T-helper 1 cell treated with Interleukin-12 subunit alpha and Interleukin-12 subunit beta and Interleukin-4 antibody, amounts not matched to agents 30 ng/mL and 1 ng/mL, for 36 hours (primary cell): ENCODE data around the gene OR2V2. TPM values are rescaled to one million over a fixed set of nuclear protein-coding genes. Genes with fewer than 3 reads are reported as not detected.

Source experiments
- intact Hi-C: fragments of 100-400 bp; cut with micrococcal nuclease; formaldehyde crosslinking; loops from one replicate; pipeline ENCODE4 v1.15.1; 2024
- total RNA-seq: library from RNA; stranded (reverse); gene quantifications from 2 replicates; pipeline ENCODE4 v1.2.3, GENCODE V29; 2022

The OR2V2 gene
- total RNA-seq, 1 donor from 2014 or later: not detected

DNA sequence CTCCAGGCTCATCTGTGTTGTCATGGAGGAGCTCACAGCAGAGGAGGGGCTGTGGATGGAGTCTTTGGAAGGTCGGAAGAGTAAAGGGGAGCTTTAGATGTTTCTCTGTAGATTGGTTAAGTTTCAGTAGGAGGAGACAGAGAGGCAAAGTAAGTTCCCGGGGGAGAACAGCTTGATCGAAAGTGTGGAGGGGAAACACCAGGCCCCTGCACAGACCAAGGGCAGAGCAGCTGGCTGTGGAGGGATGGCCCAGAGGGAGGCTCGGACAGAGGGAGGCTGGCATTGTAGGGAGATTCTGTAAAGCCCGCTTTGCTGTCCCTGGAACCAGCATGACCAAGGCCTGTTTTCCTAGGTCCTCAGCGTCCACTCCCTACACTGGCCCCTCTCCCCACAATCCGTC lies 5.3 kb upstream of the OR2V2 start:
- intact Hi-C loops: no loop called here

DNA sequence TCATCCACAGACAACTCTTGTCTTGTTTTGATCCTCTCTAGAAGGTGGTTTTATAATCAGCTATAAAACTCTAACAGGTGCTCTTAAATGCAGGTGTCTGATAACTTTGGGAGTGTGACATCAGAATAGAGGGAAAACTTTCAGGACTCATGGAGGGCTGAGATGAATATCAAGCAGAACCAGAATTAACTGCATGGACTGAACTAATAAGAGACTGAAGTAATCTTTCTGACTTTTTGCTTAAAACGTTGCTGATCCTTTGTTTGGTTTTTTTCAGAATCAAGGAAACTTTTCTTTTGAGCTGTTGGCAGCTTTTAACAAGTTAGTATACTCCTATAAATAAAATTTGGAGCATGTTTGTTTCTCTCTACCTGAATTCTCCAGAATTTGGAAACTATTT lies 2.3 kb upstream of the OR2V2 start:
- intact Hi-C loops: no loop called here

DNA sequence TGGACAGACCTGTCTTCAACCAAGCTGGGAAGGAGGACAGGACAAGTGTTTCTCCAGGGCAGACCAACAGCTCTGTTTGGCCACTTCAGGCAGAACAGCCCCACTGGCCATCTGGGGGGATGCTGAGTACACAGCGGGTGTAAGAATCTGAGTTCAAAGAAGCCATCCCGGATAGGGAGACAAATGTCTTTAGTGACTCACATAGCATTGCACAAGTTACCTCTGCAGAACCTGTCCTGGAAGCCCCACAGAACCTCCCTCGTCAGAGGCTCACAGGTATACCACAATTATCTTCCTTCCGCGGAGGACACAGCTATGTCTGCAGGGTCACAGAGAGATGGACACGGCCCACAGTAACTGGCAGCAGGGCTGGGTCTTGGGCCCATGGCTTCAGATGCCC lies 2.0 kb downstream of the OR2V2 start:
- intact Hi-C loops: no loop called here

DNA sequence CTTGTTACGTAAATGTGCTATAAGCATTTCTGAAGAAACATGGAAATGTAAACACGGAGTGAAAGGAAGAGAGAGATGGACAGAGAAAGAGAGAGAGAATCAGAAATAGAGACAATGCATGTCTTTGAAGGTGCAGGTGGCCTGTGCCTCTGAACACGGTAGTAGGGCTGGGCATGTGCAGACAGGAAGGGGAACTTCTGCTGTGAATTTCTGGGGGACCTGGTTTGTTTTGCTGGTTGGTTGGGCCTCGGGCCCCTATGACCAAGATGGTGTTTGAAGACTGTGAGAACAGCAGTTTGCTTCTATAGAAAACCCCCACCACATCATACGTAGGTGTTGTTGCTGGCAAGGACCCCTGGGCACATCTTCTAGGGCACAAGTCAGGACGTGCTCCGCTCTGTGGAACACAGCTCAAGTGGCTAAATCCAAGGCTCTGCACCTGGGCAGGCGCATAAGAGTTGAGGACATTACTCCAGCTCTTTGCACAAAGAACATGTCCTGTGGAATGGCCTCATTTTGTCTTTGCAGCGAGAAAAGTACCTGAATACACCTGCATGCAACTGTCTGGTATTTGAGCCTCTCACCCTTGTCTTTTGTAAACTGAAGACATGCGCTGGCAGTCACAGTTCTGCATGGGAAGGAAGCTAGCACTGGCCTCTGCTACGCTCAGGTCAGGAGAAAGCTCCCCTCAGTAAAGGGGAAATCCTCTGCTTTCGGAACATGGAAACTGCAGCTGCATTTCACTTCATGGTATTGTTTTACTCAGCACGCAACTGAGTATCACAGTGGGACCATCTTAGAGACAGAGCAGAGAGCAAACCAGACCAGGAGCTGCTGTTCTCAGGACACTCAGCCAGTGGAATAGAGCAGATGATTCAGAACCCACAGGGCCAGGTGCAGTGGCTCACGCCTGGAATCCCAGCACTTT lies 2.7 kb downstream of the OR2V2 start:
- intact Hi-C loops: no loop called here

DNA sequence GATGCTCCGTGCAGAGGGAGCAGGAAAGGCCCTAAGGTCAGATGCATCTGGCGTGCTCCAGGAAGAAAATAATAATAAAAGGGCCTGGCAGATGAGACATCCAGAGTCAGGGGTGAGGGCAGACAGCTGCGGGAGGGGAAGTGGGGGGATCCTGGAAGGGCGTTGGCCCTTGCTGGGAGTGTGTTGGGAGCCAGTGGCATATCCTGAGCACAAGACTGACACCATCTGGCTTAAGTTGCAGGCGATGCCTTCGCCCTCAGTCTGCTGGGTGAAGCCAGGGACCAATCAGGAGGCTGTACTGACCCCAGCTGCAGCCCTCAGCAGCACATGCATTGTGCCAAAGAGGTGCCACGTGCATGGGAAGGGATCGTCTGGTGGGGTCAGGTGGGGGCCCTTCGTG lies 3.8 kb downstream of the OR2V2 start:
- intact Hi-C loops: no loop called here

DNA sequence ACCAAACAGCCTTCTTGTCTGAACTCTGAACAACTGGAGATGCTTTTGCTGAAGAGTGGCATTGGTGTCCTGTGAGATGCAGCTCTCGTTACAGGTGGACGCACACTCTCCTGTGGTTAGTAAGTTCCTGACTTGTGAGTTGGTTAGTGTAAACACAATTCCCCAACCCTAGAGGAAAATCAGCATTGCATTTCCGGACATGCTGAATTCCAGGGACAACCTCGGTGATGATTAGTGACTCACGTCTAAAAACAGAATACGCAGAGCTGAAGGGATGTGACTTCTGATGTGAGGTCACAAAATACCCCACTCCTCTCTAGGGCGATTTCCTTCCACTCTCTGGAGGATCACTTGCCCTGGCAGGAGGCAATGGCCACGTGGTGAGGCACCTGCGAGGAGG lies 5.0 kb downstream of the OR2V2 start:
- intact Hi-C loops: no loop called here

DNA sequence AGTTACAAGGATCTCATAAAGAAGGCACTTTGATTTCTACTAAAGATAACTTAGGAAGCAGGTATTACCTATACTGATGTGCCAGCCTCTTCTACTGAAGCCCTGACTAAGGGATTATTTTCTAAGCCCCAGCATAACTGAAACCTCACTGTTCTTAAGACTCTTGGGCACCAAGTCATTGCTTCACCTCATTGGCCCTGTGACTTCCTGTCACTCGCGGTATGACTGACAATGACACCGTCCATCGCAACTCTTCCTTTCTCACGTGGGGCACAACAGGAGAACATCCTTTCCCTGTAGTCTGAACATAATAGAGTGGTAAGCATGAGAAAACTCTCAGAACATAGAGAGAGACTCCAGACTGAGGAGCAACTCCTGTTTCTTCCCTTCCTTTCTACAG lies 6.4 kb downstream of the OR2V2 start:
- intact Hi-C loops: no loop called here

DNA sequence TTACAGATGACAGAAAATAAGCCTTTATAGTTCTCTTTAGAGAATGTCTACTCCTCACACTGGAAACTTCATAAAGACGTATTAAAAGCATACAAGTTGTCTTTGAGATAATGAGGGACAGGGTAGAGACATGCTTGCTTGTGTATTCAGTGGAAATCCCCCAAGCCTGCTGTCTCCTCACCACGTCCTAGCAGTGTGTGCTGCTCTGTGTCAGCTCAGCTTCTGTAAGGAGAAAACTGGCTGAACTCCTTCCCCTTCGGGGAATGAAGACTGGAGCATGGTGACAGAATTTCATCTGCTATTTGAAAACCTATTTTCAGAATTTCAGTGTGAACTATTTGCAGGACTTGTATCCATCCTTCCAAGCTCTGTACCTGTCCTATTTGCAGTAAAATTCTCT lies 9.4 kb downstream of the OR2V2 start:
- intact Hi-C loops: no loop called here

DNA sequence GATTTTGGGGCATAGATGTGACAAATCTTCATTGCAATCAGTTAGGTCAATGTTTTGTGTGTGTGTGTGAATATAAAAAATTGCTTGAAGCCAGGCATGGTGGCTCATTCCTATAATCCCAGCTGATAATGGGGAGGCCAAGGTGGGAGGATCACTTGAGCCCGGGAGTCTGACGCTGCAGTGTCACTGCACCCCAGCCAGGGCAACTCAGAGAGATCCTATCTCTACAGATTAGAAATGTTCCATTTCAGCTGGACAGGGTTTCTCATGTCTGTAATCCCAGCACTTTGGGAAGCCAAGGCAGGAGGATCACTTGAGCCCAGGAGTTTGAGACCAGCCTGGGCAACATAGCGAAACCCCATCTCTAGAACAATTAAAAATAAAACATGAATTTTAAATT lies 11.5 kb downstream of the OR2V2 start:
- intact Hi-C loops: loop anchor here (1.0 to 2.0 kb wide), 6 partner anchors 32 to 375 kb away; partner anchors contain the start of genes MGAT1 and ZFP62

DNA sequence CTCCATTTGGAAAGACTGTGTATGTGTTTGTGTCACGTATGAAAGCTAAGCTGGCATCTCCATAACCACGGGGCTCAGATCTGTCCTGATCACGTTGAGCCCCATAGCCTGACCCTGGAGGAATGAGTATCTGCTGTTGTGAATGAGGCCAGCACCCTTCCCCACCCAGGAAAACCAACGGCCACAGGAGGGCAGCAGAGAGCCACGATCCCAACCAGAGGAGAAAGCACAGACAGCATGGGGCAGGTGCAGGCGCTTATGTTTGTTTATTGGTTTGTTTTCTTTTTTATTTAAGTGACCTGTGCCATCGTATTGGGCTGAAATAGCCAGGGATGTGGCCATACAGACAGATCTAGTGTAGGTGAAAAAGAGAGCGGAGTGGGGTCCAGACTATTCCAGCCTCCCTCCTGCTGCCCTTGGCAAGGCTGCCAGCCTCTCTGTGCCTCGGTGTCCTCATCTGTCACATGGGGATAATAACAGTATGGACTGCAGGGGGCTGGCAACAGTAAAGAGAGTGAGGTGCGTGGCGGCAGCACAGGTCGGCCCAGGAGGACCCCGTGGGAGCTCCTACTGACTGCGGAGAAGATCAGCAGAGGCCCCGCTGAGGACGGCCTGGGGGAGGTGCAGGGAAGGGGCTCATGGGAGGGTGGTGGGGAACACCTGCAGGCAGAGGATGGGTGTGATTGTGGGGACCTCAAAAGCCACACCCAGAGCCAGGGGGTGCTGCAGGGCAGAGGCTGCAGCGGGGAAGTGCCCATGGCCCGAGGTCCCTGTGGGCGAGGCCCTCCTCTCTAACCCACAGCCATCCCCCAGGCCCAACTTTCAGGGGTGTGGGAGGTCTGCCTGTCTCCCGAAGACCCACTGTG lies 12.1 kb downstream of the OR2V2 start:
- intact Hi-C loops: loop anchor here (1.0 to 2.0 kb wide), 8 partner anchors 32 to 375 kb away; partner anchors contain the start of genes MGAT1, TRIM41 and ZFP62

DNA sequence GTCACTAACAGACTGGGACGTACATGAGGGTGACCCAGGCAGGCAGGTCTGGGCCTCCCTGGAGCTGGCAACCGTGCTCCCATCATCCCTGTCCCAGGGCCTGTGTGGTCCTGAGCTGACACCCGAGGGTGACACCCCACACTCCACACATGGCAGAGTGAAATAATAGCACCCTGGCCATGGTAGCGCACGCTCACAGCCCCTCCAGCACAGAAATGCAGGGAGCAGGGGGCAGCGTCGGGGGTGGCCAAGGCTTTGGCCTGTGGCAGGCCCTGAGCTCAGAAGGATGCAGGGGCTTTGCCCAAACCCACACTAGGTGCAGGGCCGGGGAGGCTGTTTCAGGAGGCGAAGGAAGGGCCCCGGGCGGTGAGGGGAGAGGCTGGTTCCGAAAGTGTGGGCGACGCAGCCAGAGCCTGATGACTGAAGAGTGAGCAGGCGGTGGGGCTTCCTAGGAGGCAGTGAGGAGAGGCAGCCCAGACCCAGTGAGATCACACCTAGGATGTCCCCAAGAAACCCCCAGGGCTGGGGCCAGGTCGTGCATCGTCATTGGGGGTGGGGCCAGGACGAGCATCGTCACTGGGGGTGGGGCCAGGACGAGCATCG lies 12.9 kb downstream of the OR2V2 start:
- intact Hi-C loops: loop anchor here (1.0 to 2.0 kb wide), 2 partner anchors 63 to 351 kb away; partner anchors contain the start of gene TRIM41

DNA sequence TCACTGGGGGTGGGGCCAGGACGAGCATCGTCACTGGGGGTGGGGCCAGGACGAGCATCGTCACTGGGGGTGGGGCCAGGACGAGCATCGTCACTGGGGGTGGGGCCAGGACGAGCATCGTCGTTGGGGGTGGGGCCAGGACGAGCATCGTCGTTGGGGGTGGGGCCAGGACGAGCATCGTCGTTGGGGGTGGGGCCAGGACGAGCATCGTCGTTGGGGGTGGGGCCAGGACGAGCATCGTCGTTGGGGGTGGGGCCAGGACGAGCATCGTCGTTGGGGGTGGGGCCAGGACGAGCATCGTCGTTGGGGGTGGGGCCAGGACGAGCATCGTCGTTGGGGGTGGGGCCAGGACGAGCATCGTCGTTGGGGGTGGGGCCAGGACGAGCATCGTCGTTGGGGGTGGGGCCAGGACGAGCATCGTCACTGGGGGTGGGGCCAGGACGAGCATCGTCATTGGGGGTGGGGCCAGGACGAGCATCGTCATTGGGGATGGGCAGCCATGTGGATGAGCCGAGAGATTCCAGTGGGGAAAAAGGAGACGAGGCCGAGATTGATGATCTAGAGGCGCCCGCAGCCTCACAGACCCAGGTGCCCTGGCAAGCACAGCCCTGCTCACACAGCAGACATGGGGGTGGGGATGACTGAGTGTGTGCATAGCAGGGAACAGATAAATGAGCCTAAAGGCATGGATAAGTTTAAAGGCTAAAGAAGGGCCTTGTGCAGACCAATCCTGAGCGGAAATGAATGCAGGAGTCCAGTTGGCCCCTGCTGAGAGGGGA lies 13.6 kb downstream of the OR2V2 start:
- intact Hi-C loops: loop anchor here (1.0 to 2.0 kb wide), 3 partner anchors 12 to 352 kb away; partner anchors contain the start of gene TRIM41

DNA sequence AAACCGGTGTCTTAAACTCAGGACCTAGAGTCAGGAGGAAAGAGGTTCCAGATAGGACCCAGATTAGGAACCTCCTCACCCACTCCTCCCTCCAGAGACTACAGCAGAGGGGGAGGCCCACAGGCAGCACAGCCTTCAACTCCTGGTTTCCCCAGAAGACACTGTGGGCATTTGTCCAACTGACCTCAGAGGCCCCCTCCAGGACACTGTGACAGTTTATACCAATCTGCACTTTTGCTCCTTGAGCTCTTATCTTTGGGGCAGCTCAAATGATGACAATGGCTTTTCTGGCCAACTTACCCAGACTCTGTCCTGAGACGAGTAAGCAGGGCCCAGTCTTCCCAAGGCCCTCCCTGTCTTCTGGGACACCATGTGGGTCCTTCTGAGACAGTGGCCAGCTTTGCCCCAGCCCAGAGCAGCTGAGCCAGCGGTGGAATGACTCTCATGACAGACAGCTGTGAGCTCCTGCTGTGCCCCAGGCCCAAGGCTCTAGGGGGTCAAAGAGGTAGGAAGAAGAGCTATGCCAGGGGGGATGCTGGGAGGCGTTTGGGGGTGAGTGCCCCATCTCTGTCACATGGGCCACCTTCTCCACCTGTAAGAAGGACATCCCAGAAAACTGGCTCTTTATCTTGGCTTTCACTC lies 14.3 kb downstream of the OR2V2 start:
- intact Hi-C loops: loop anchor here (1.0 to 2.0 kb wide), 2 partner anchors 12 to 353 kb away; no protein-coding TSS in a partner anchor

DNA sequence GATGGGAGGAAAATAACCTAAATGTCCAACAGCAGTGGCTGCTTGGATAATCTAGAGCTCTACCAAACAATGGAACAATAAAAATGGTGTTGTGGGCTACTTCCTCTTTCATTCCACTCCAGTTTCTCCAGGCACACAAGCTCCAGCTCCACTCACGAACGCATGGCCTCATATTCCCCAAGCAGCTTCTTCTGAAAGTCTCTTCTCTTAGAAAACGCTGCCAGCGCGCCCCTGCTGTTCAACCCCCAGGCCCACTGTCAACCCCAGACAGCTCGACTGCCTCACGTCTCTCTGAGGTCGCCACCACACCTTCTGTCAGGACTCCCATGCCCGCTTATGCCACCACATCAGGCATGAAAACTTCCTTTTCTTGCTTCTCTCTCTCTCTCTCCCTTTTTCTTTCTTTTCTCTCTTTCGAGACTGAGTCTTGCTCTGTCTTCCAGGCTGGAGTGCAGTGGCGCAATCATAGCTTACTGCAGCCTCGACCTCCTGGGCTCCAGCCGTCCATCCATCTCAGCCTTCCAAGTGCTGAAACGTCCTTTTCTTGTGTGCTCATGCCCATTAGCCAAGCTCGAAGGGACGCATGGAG lies 16.2 kb downstream of the OR2V2 start:
- intact Hi-C loops: no loop called here

DNA sequence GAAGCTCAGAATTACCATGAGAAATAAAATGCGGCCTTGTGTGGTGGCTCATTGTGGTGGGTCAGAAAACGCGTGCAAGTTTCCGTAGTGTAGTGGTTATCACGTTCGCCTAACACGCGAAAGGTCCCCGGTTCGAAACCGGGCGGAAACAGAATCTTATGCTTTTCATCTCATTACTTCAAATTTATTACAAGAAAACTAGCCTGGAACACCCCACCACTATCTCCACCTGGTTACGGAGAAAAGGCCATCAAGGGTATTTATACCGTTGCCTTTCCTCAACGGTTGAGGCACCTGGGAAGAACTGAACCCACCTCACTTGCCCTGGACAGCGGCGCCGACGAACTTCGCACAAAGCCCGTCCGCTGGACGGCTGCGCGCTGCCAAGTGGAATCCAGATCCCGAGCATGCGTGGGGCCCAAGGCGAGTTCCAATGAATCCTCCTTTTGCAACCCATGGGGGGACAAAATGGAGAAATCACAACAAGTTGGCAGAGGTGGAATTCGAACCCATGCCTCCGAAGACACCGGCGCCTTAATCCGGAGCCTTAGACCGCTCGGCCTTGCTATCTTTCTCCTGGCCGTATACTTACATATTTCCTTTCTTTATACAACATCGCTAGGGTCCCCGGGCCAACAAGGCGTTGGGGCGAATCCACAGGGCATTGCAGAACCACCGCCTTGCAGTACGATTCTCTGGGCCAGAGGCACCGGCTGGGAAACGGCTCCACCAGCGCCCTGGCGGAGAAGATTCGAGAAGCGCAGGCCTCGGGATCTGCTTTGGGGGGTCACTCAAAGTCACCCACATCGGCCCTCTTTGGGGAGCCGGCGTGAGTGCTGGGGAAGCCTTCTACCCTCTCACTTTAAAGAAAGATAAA lies 16.9 kb downstream of the OR2V2 start:
- intact Hi-C loops: no loop called here

DNA sequence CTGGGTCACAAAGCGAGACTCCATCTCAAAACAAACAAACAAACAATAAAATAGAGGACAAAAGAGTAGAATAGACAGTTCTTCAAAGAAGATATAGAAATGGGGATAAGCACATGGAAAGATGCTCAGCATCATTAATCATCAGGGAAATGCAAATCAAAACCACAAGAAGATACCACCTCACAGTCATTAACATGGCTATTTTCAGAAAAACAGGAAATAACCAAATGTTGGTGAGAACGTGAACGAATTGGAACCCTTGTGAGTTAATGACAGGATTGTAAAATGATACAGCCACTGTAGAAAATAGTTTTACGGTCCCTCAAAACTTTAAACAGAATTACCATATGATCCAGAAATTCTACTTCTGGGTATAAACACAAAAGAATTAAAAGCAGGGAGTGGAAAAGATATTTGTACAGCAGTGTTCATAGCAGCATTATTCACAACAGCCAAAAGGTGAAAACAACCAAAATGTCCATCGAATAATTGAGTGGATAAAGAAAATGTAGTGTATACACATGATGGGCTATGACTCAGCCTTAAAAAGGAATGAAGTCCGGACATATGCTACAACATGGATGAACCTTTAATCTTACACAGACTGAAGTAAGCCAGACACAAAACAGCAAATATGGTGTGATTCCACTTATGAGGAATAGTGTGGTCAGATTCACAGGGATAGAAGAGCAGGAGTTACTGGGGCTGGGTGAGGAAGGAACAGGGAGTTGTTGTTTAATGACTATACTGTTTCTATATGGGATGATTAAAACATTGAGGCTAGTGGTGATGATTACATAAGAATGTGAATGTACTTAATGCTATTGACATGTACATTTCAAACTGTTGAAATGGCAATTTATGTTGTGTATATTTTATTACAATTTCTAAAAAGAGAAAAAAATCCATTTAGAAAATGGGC lies 19.7 kb downstream of the OR2V2 start:
- intact Hi-C loops: no loop called here

DNA sequence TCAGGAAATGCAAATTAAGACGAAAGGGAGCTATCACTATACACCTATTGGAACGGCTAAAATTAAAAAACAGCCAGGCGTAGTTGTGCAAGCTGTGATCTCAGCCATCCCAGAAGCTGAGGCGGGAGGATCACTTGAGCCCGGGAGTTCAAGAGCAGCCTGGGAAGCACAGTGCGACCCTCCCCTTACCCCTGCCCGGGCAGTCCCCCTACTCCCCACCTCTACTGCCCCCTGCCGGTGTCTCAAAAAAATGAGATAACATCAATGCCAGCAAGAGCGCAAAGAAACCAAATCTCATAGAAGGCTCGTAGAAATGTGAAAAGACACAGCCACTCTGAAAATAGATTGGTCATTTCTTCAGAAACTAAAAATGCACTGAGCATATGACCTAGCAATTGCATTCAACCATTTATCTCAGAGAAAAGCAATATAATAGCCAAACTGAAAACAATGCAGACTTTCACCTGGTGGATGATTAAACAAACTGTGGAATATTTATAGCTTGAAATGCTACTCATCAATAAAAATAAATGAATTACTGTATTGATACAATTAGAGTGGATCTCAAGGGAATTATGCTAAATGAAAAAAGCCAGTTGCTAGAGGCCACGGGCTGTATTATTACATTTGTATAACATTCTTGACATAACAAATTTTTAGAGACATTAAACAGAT lies 20.6 kb downstream of the OR2V2 start:
- intact Hi-C loops: no loop called here
